PC-9 (cell line): ENCODE measurements around the gene CXCL16.

Experiments
- CTCF ChIP-seq: fragments of 200-600 bp; sonication (generic); conservative IDR thresholded peaks from 2 replicates; pipeline ENCODE4 v1.6.1; 2017; ENCODE audit warnings: mixed run types, antibody characterized with exemption, mild to moderate bottlenecking, moderate library complexity
- EZH2 ChIP-seq: fragments of 200-600 bp; sonication (generic); IDR thresholded peaks from 2 replicates; pipeline ENCODE4 v1.8.0; 2017; ENCODE audit warnings: antibody characterized with exemption, low read depth

- no peak for TF ChIP-seq CTCF
- TF ChIP-seq EZH2 = no peak
Observed at GRCh38 chr17:4782652-4783051, 42.9 kb upstream of the CXCL16 start.
